Posterior cingulate gyrus (tissue), 11 donors: ENCODE measurements around the gene NUPR1.
"Not testable (repeated sequence)": the region's sequence is repeated elsewhere in the genome, so short reads cannot be mapped to it uniquely, and the experiment has no call there.

Source experiments
- DNase-seq, 10 donors: peaks; one replicate each; pipeline versions ENCODE4 v3.0.0 to v3.0.0-alpha.2; 2020 to 2021; ENCODE audit warnings: mixed read lengths in 3 of 10
- intact Hi-C: fragments of 100-400 bp; cut with DNase I; formaldehyde crosslinking; loops from one replicate; pipeline ENCODE4 v1.15.1; 2023

The NUPR1 gene

DNA sequence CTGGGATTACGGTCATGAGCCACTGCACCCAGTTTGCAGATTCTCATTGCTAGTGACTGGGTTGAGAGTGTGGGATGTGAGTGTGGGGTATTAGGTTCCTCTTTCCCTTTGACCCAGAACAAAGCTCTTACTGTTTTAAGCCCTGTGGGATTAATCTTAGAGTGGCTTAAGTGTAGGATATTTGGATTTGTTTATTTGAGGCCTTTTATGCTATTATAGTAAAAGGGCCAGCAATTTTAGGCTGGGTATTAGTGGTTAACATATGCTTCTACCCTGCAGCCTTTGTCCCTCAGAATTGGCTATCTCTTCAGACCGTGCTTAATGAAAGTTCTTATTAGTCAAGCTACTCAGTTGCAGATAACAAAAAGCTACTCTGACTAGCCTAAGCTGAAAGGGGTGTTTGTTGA is 18.1 kb upstream of the NUPR1 start:
- DNase-seq = no peak
- intact Hi-C loops = loop anchor here (10.0 kb wide), 1 partner anchor 62 kb away; the partner anchor contains the start of genes APOBR and CLN3

GRCh38 chr16:28555561-28555960 is 16.8 kb upstream of the NUPR1 start:
- DNase-seq = no peak
- intact Hi-C loops = loop anchor here (10.0 kb wide), 1 partner anchor 61 kb away; the partner anchor contains the start of genes APOBR and CLN3

DNA sequence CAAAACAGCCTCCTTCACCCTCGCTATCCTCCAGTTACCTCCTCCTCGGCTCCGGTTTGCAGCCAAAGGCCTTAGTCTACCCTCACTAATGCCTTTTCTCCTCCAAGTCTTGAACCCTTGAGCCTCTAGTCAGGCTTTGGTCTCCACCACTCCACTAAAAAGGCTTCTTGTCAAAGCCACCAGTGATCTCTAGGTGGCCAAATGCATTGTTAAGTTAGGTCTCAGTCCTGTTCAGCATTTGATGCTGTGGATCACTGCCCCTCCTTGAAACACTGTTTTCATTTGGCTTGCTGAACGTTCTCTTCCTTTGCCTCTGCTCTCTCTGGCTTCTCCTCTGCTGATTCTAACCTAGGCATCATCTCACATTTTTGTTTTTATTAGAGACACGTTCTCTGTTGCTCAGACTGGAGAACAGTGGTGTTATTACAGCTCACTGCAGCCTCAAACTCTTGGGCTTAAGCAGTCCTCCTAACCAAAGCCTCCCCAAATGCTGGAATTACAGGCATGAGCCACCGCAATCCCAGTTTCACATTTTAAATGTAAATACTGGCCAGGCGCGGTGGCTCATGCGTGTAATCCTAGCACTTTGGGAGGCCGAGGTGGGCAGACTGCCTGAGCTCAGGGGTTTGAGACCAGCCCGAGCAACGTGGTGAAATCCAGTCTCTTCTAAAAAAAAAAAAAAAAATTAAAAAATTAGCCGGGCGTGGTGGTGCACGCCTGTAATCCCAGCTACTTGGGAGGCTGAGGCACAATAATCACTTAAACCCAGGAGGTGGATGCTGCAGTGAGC is 16.1 kb upstream of the NUPR1 start:
- DNase-seq = peak in 1 of 10 donors; percentile 67
- intact Hi-C loops = loop anchor here (5.0 to 10.0 kb wide), 2 partner anchors 60 to 397 kb away; partner anchors contain the start of genes APOBR, CLN3 and NFATC2IP

GRCh38 chr16:28553776-28554633 is 15.2 kb upstream of the NUPR1 start, which contains the start of gene SGF29:
Gene SGF29 (plus strand): TSS chr16:28553920. CDS start chr16:28581070, 27,150 bp downstream.
- intact Hi-C loops = loop anchor here (5.0 to 10.0 kb wide), 2 partner anchors 59 to 398 kb away; partner anchors contain the start of genes APOBR, CLN3 and NFATC2IP

DNA sequence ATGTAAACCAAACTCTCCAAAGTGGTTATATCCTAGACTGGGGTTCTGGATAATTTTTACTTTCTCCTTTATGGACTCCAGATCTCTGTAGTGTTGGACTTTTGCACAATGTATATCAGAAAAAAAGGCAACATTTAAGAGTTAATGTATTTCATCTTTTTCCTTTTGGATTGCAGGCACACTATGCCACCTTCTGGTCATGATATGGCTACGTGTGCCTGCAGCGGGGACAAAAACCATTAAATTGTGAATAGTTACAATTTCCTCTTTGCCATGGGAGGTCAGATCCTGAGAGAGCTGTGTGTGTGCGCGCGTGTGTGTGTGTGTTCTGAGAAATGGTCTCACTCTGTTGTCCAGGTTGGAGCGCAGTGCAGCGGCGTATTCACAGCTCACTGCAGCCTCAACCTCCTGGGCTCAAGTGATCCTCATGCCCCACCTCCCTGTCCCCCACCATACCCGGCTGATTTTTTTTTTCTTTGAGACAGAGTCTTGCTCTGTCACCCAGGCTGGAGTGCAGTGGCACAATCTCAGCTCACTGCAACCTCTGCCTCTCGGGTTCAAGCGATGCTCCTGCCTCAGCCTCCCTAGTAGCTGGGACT is 10.6 kb upstream of the NUPR1 start:
- intact Hi-C loops = no loop called here
- peak in 2 of 10 donors; percentile 14 to 24 for DNase-seq

More at GRCh38 chr16:28553776-28554633, 15.2 kb upstream of the NUPR1 start, which contains the start of gene SGF29:
- DNase-seq = peak; percentile 84 to 98 (median 91)

GRCh38 chr16:28548306-28548802 is 9.6 kb upstream of the NUPR1 start:
- intact Hi-C loops = no loop called here
- peak in 2 of 10 donors; percentile 32 to 64 for DNase-seq

DNA sequence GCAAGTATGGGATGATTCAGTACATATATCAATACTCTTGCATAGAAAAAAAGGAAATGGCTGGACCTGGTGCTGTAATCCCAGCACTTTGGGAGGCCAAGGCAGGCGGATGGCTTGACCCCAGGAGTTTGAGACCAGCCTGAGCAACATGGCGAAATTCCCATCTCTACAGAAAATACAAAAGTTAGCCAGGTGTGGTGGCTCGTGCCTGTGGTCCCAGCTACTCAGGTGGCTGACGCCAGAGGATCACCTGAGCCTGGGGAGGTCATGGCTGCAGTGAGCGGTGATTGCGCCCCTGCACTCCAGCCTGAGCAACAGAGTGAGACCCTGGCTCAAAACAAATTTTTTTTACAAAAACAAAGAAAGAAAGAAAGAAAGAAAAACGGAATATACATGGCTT is 7.9 kb upstream of the NUPR1 start:
- intact Hi-C loops = no loop called here
- DNase-seq = peak in 2 of 10 donors; percentile 27 to 62

- DNase-seq, intact Hi-C loops: not testable (repeated sequence)
Measured at GRCh38 chr16:28545964-28546363, 7.2 kb upstream of the NUPR1 start.

DNA sequence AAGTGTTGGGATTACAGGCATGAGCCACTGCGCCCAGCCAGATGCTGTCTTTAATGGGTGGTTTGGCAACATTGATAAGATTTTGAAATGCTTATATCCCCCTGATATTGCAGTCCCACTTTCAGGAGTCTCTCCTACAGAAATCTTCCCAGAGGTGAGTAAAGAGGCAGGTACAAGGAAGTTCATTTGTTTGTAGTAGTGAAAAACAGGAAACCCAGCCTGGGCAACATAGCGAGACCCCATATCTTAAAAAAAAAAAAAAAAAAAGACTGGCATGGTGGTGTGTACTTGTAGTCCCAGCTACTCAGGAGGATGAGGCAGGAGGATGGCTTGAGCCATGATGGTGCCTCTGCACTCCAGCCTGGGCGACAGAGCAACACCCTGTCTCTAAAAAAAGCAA is 6.2 kb upstream of the NUPR1 start:
- intact Hi-C loops = no loop called here
- peak in 2 of 10 donors; percentile 3 to 25 for DNase-seq

- peak in 3 of 10 donors; percentile 10 to 41 (median 21) for DNase-seq
- intact Hi-C loops = no loop called here
Measured at GRCh38 chr16:28543072-28543471, 4.3 kb upstream of the NUPR1 start.

GRCh38 chr16:28542646-28543045 is 3.9 kb upstream of the NUPR1 start:
- intact Hi-C loops = no loop called here
- peak in 1 of 10 donors; percentile 14 for DNase-seq

DNA sequence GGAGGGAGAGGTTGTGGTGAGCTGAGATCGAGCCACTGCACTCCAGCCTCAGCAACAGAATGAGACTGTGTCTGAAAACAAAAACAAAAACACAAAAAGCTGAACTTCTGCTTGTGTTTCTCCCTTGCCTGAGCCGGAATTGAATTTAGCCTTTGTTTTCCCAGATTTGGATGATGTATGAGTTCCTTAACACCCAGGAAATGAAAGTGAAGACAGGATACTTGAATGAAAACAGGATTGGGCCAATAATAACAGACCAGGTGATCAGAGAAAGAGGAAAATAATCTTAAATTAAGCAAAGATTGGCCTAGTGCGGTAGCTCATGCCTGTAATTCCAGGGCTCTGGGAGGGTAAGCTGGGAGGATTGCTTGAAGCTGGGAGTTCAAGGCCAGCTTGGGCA is 1.6 kb upstream of the NUPR1 start:
- DNase-seq = no peak
- intact Hi-C loops = no loop called here

GRCh38 chr16:28537964-28538732 is 626 bp downstream of the NUPR1 start:
- no peak for DNase-seq
- intact Hi-C loops = no loop called here

DNA sequence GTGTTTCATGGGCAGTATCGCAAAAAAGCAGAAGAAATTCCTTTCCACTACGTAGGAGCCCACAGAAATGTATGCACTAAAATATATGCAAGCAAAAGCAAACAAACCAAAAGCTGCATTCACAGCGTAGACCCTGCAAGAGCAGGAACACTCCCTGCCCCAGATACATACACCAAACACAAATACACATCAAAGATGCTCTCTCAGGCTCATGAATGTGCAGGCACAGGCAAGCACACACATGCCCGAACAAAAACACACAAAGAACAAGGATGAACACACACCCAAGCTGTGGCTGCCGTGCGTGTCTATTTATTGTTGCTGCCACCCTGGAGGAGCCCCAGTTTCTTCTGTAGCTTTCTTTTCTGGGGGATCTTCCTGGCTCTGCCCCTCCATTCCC is 1.7 kb downstream of the NUPR1 start:
- intact Hi-C loops = no loop called here
- DNase-seq = no peak

DNA sequence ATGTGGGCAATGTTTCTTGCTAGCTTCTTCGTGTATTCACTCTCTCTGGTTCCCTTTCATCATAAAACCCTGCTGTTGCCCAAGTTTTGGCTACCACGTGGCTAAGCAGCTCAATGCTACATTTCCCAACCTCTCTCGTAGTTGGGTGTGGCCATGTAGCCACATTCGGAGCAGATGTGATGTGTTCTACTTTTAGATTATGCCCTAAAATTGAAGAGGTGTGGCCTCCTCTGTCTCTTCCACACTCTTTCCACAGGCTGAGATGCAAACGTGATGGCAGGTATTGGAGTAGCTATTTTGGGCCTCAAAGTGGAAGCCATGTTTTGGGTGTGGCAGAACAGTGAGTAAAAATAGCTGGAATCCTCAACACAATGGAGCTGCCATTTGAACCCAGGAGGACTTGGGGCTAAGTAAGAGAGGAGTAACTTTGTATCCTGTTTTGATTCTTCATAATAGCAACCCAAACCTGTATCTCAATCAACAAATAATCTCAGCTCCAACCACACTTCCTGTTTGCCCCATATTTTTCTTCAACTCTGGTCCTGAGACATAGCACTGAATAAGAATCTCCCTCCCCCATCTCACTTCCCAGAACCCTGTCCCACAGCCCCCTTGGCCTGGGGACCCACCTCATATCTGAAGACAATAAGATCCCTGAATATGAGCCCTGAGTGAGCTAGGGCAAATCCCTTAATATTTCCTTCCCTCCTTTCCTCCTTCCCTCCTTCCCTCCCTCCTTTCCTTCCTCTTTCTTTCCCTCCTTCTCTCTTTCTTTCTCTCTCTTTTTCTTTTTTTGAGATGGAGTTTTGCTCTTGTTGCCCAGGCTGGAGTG is 4.0 kb downstream of the NUPR1 start:
- intact Hi-C loops = no loop called here
- DNase-seq = peak in 2 of 10 donors; percentile 16 to 26

DNA sequence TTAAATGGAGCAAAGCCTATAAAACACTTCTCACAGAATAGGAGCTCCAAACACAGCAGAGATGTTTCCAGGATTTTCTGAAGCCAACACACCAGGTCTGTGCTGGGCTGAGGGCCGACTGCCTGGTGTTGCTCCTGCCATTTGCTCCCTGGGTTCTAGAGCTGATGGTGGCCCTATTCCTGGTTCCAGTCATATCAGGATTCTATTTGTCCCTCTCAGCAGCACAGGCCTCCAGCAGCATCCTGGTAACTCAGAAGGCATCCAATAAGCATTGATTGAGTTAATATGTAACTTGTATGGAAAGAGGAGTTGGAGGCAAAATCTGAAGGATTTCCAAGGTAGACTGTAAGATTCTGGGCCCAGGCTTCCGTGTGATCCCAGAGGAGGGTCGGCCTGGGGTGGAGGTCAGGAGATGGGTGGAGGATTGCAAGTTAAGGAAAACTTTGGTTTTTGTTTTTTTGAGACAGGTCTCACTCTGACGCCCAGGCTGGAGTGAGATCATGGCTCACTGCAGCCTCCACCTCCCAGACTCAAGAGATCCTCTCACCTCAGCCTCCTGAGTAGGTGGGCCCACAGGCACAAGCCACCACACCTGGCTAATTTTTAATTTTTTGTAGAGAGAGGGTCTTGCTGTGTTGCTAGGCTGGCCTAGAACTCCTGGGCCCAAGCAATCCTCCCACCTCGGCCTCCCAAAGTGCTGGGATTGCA is 5.7 kb downstream of the NUPR1 start:
- DNase-seq = no peak
- intact Hi-C loops = no loop called here

- DNase-seq = no peak
- intact Hi-C loops = no loop called here
Measured at GRCh38 chr16:28531777-28532744, 6.7 kb downstream of the NUPR1 start.
